ENCODE results near the gene BEST3.
"Not testable (repeated sequence)": the region's sequence is repeated elsewhere in the genome, so short reads cannot be mapped to it uniquely, and the experiment has no call there.

The BEST3 gene

GRCh38 chr12:69608114-69608513 is 91.0 kb downstream of the BEST3 start:
- DNase-seq: no peak

GRCh38 chr12:69604275-69604674 is 94.8 kb downstream of the BEST3 start:
- DNase-seq: not testable (repeated sequence)
